GM13977 (cell line): ENCODE results near the gene GRIN3B.

Source experiments
- DNase-seq: peaks from one replicate; pipeline ENCODE4 v3.0.0; 2012; ENCODE audit warnings: low spot score
- in situ Hi-C: fragments of 300-500 bp; cut with MboI; formaldehyde crosslinking; loops from one replicate; pipeline ENCODE4 v1.12.0; 2022; ENCODE audit warnings: low sequenced_read_pairs, low pct_unique_long_range_greater_than_20kb, mixed read lengths, inconsistent platforms; ENCODE audit not compliant: unreplicated experiment
- TF ChIP-seq, protein P1 (sequence below): IDR thresholded peaks from 2 replicates; pipeline ENCODE4 v1.5.1; 2012; ENCODE audit warnings: mild to moderate bottlenecking, control low read depth; ENCODE audit not compliant: insufficient read depth; ENCODE audit errors: extremely low read depth, missing control alignments

The GRIN3B gene

DNA sequence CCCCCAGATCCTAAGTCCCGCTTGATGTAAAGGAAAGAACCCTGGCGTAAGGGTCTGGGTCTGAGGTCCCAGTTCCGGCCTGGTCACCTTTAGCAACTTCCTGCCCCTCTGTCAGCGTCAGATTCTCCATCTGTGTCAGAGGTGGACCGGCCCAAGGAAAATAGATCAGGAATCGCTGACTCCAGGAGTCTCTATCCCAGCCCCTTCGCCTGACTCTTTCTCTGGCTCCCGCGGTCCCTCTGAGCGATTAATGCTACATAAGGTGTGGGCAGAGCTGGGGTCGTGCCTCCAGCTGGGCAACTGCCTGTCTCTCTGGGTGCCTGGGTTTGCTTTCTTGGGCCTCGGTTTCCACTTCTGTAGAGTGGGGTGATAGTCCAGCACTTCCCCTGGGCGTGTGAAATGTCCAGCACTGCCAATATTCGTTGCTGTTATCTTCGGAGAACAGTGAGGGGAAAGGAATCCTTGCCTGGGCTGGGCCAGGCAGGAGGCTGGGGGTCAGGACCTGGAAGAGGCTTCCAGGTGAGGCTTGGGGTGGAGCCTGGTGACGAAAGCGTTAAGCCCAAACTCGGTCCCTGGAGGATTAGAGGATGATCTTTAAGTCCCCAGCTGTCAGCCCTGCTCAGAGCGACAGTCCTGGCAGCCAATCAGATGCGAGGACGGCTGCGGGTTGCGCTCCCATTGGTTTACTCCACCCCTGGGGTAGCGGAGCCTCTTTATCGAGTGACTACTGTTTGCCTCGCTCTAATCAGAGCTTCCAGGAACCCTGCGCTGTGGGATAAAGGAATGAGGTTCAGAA is 40.5 kb downstream of the GRIN3B start:
- peak; percentile 99 for DNase-seq
- TF ChIP-seq, protein P1, sequence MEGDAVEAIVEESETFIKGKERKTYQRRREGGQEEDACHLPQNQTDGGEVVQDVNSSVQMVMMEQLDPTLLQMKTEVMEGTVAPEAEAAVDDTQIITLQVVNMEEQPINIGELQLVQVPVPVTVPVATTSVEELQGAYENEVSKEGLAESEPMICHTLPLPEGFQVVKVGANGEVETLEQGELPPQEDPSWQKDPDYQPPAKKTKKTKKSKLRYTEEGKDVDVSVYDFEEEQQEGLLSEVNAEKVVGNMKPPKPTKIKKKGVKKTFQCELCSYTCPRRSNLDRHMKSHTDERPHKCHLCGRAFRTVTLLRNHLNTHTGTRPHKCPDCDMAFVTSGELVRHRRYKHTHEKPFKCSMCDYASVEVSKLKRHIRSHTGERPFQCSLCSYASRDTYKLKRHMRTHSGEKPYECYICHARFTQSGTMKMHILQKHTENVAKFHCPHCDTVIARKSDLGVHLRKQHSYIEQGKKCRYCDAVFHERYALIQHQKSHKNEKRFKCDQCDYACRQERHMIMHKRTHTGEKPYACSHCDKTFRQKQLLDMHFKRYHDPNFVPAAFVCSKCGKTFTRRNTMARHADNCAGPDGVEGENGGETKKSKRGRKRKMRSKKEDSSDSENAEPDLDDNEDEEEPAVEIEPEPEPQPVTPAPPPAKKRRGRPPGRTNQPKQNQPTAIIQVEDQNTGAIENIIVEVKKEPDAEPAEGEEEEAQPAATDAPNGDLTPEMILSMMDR: no peak
- in situ Hi-C loops: no loop called here

DNA sequence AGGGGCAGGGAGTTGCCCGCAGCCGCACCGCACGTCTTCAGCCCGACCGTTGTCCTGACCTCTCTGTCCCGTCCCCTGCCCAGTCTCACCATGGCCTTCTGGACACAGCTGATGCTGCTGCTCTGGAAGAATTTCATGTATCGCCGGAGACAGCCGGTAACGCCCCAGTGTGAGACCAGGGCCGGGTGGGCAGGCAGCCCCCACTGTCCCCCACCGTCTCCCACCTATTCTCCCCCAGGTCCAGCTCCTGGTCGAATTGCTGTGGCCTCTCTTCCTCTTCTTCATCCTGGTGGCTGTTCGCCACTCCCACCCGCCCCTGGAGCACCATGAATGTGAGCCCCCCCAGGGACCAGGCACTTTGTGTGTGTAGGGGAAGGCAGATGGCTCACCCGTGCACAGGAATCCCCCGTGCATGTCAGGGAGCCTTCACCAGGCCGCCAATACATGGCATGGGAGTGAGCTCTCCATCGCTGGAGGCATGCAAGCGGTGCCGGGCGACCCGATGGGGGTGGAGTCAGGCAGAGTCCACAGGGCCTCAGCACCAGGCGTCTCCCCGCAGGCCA is 41.1 kb downstream of the GRIN3B start:
- in situ Hi-C loops: no loop called here
- no peak for DNase-seq
- TF ChIP-seq, protein P1: no peak

DNA sequence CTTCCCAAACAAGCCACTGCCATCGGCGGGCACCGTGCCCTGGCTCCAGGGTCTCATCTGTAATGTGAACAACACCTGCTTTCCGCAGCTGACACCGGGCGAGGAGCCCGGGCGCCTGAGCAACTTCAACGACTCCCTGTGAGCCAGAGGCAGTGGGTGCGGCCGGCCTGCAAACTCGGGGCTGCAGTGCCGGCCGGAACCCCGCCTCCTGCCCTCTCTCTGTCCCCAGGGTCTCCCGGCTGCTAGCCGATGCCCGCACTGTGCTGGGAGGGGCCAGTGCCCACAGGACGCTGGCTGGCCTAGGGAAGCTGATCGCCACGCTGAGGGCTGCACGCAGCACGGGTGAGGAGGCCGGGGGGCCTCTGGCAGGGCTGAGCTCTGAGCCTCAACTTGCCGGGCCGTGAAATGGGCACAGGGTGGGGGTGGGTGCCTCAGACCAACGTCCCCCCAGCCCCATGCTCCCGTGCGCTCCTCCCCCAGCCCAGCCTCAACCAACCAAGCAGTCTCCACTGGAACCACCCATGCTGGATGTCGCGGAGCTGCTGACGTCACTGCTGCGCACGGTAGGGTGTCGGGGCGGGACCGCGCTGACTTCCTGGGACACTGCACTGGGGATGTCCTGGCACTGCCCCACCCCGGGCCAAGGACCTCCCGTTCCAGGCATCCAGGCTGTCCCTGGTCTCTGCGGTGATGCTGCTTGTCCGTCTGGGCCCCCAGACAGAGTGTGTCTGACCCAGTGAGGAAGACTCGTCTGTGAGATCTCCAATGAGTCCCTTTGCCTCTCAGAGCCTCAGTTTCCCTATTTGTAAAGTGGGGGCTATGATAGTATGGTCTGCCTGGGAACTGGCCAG is 41.8 kb downstream of the GRIN3B start:
- TF ChIP-seq, protein P1: no peak
- in situ Hi-C loops: no loop called here
- no peak for DNase-seq

DNA sequence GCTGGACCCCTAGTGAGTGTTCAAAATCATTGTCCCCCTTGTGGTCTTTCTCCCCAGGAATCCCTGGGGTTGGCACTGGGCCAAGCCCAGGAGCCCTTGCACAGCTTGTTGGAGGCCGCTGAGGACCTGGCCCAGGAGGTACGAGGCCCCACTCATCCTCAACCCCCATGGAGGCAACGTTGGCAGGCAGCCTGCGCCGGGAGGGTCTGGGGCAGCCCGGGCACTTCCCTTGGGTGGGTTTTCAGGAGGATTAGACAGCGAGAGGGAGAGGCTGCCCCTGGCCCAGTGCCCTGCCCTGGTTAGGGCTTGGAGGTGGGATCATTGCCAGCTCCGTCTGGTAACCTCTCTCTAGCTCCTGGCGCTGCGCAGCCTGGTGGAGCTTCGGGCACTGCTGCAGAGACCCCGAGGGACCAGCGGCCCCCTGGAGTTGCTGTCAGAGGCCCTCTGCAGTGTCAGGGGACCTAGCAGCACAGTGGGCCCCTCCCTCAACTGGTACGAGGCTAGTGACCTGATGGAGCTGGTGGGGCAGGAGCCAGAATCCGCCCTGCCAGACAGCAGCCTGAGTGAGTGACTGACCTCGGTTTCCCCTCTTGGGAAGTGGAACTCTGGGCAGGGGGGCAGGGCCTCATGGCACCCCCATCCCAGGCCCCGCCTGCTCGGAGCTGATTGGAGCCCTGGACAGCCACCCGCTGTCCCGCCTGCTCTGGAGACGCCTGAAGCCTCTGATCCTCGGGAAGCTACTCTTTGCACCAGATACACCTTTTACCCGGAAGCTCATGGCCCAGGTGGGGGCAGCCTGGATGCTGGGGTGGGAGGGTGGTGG is 42.7 kb downstream of the GRIN3B start:
- in situ Hi-C loops: no loop called here
- DNase-seq: no peak
- TF ChIP-seq, protein P1: no peak

DNA sequence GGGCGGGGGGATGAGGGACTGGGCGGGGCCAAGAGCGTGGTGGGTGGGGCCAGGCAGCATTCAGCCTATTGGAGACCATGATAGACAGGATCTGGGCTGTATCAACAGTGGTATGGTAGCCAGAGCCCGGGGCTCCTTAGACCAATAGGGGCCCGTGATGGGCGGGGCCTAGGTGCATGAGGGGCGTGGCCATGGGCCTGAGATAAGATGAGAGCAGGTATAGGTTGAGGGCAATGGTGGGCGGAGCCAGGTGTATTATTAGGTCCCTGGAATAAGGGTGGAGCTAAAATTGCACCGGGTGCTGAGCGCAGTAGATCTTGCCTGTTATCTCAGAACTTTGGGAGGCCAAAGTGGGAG is 45.0 kb downstream of the GRIN3B start:
- in situ Hi-C loops: no loop called here
- DNase-seq: no peak
- TF ChIP-seq, protein P1: no peak

DNA sequence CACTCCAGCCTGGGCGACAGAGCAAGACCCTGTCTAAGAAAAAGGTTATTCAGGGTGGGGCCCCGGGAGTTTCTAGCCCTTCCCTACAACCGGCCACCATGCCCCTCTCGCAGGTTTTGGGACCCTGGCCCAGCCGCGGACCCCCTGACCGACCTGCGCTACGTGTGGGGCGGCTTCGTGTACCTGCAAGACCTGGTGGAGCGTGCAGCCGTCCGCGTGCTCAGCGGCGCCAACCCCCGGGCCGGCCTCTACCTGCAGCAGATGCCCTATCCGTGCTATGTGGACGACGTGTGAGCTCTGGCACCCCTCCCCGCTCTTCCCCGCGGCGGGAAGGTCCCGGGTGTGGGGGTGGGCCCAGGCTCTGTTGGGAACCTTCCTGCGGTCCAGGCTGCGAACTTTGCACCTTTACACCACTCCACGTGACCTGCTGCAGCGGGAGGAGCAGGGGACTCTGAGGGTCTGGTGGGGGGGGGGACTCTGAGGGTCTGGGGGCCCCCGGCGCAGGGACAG is 46.0 kb downstream of the GRIN3B start:
- TF ChIP-seq, protein P1: no peak
- in situ Hi-C loops: no loop called here
- DNase-seq: no peak
